HG02885 (cell line): ENCODE measurements around the gene HSPG2.
"Not testable (repeated sequence)": the region's sequence is repeated elsewhere in the genome, so short reads cannot be mapped to it uniquely, and the experiment has no call there.

Experiments
- ATAC-seq: cut with Tn5 transposase; IDR thresholded peaks from one replicate; pipeline ENCODE4 v1.9.1; 2021; ENCODE audit warnings: mild to moderate bottlenecking; ENCODE audit not compliant: unreplicated experiment, poor library complexity

HSPG2 gene

GRCh38 chr1:21833392-21833976, 103.6 kb downstream of the HSPG2 start:
- no peak for ATAC-seq

DNA sequence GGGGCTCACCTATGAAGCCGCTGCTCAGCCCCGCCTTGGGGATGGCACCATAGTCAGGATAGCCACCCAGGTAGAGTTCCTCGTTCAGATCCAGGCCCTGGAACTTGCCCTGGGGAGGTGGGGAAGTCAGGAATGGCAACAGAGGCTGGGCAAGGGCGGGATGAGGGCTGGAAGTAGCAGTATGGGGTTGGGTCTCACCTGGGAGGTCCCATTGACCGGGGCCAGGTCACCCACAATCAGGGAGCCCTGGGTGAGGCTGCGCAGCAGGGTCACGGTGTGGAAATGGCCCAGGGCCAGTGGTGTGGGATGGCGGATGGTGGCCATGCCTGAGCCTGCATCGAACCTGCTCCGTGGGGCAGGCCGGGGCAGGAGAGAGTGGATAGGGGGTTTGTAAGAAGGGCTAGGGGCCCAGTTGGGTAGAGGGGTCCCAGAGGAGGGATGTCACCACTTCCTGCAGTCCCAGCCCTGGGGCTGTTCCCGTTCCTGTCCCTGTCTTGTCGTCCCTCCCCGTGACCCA, 105.6 kb downstream of the HSPG2 start:
- ATAC-seq, result no peak

DNA sequence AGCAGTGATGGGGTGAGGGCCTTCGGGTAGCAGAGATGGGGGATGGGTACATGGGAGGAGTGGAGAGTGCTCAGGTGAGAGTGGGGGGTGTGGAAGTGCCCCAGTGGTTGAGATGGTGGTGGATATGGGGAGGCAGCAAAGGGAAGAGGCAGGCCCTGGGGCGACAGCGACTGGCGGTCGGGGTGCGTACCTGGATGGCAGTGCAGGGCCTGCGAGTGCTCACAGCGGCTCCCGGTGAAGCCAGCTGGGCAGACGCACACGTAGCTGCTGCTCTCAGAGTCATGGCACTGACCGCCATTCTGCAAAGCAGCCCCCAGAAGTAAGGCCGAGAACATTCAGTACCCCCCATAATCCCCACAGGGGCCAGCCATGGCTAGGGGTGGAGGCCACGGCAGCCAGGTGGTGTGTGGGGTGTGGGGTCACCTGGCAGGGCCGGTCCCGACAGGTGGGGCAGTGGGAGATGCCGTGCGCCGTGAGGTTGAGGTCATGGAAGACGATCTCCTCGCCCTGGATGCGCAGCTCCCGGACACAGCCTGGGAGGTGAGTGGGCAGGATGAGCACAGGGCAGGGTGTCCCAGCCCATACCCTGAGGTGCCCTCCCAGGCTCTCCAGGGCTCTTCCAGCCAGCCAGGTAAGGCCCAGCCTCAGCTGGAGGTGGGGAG, 106.2 kb downstream of the HSPG2 start:
- no peak for ATAC-seq

DNA sequence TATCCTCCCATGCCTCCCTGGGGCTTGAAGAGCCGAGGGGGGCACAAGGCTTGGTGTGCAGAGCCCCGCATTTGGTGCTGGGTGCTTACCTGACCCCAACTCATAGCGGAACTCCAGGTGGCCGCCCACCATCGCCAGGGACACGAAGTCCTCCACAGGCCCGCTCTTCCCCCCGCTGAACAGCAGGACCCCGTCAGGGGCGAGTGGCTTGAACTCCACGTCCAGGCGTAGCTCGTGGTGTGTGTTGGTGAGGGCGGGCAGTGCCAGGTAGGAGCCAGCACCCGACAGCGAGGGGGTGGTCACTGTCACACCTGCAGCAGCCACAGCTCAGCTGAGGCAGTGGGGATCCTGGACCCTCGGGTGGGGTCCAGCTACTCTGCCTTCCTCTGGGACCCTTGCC, 107.8 kb downstream of the HSPG2 start:
- no peak for ATAC-seq

GRCh38 chr1:21828506-21829210, 108.5 kb downstream of the HSPG2 start:
- ATAC-seq, result no peak

- ATAC-seq, result no peak
These were observed 109.0 kb downstream of the HSPG2 start for GRCh38 chr1:21828075-21828474.

GRCh38 chr1:21827141-21827679, 109.9 kb downstream of the HSPG2 start:
- ATAC-seq, result no peak

GRCh38 chr1:21826694-21827093, 110.4 kb downstream of the HSPG2 start:
- not testable (repeated sequence) for ATAC-seq

DNA sequence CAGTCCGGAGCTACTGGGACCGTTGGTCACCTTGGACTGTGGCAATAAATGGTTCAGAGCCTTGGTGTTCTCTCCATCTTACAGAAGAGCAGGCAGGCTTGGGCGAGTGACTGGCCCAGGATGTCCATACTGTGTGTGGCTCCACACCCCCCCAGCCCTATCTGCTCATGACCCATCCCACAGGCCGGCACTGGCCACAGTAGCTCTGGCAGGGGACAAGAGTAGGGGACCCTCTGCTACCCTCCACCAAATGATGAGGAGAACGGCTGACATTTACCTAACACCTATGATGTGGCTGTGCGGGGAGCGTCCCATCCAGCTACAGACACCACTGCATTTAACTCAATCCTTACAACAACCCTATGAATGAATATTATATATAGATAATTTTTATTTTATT, 111.7 kb downstream of the HSPG2 start:
- ATAC-seq, result no peak

GRCh38 chr1:21824926-21825325, 112.2 kb downstream of the HSPG2 start:
- no peak for ATAC-seq

- ATAC-seq, result no peak
These were observed 113.0 kb downstream of the HSPG2 start for GRCh38 chr1:21823980-21824702.

DNA sequence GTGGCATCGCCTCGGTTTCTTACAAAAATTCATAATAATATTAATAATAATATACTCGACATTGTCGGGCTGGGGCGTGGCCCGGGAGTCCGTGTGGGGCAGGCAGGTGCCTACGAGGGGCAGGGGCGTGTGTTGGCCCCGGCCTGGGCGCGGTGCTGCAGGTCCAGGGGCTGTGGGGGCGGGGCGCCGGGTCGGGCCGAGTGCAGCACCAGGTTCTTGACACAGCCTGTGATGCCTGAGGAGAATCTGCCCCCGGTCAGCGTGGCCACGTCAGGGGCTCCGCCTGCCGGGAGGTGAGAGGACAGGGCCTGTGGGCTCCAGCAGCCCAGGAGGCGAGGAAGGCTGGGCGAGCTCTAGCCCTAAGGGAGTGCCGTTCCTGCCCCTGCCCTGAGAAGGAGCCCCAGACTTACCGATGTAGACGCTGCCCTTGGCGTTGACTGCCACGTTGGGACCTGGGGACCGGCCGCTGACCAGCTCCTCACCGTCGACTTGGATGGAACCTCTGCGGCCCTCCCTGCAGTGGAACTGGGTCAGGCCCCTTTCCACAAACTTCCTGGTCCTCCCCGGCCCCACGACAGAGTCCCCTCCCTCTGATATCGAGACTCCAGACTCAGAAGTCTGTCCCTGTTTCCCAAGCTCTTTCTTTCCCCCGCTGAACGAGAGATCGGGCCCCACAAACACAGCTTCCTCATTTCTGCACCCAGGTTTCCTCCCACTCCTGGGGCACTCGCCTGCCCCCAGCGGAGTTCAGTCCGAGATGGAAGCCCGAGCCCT, 113.7 kb downstream of the HSPG2 start:
- ATAC-seq, result no peak

DNA sequence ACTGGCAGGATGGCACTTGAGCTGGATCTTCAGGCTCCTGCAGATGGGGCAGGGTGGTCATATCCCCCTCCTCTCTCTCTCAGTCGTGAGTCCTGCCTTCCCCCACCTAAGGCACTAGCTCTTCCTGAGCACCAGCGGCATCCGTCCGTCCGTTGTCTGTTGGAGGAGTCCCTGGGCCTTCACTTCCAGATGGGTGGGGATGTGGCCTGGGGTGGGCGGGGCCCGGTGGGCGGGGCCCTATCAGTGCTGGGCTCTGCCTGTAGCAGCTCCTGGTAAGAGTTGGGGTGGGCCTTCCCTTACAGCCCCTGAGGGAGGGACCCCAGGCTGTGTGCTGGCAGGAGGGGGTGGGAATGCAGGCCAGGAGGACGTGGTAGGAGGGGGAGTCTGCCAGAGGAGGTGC, 114.8 kb downstream of the HSPG2 start:
- ATAC-seq, result no peak

DNA sequence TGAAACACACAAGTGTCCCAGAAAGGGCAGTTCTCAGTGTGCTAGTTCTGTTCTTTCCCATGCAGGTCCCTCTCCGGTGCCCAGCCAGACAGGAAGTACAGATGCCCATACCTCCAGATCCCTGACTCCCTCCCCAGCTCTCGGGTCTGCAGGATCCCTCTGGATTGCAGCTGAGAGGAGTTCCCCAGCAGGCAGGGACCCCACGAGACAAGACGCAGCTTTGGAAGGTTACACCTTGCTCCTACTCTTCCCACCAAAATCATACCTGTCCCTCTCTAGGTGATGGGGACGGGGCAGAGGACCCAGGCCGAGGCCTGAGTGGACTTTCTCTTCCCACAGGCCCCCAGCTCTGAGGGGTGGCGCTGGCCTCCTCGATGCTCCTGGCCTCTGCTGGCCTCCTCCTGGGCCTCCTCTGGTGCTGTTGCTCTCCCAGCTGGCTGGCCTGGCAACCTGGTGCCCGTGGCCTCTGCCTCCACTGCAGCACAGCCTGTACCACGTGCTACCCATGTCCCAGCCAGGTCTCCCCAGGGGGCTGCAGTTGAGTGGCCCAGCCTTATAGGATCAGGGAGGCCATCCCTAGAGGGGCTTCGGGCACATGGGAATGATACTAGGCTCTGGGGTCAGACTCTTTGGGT, 115.6 kb downstream of the HSPG2 start:
- ATAC-seq, result no peak

DNA sequence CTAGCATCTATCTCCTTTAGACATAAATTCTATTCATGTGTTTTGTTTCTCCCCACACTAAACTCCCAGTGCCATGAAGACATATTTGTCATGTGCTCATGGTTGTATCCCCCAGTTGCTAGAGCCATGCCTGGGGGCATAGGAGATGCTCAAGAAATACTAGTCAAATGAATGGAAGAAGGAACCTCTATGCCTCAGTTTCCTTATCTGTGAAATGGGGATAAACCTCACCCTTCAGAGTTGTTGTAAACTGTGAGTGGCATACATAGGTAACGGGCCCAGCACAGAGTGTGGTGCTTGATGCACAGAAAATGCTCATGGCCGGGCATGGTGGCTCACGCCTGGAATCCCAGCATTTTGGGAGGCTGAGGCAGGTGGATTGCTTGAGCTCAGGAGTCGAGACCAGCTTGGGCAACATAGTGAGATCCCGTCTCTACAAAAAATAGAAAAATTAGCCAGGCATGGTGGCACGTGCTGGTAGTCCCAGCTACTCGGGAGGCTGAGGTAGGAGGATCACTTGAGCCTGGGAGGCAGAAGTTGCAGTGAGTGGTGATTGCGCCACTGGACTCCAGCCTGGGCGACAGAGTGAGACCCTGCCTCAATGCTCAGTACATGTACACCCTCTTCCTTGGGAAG, 116.4 kb downstream of the HSPG2 start:
- ATAC-seq, result no peak

DNA sequence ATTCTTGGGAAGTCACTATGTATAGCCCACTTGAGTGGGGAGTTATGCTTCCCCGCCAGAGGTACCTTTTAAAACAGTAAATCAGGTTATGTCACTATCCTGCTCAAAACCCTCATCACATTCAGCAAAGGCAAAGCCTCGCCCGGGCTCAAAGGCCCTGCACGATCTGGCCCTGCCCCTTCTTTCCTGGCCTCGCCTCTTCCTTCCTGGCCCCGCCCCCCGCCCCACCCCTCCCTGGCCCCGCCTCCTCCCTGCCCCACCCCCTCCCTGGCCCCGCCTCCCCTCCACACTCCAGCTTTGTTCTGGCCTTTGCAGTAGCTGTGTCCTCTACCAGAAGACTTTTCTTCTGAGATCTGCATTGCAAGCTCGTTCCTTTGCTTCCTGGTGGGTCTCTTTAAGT, 118.5 kb downstream of the HSPG2 start:
- ATAC-seq, result no peak

GRCh38 chr1:21816602-21817302, 120.4 kb downstream of the HSPG2 start:
- no peak for ATAC-seq

DNA sequence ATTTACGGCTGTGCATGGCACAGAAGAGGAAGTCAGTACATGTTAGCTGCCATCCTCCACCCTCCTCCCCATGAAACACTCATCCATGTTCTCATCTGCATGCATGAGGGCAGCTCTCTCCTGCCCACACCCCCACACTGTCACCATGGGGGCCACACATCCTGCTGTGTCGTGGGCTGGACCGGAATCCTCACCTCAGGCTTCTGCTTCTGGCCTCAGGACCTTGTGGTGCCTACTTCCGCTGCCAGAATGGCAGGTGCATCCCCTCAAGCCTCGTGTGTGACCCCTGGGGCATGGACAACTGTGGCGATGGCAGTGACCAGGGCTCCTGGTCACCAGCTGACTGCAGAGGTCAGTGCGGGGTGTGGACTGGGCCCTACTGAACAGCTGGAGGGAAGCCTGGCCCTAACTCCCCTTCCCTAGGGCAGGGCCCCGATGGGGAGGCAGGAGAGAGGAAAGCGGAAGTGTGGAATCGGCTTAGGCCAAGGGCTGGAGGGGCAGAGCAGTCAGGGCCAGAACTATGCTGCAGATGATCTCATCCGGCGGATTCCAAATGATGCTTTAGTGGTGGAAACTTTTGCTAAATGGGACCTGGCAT, 121.3 kb downstream of the HSPG2 start:
- ATAC-seq, result no peak
